IMR-90 (cell line): ENCODE data around the gene BTBD18. TPM values are rescaled to one million over a fixed set of nuclear protein-coding genes. Genes with fewer than 3 reads are reported as not detected.

Experiments
- ATAC-seq: fragments of 200-7000 bp; cut with Tn5 transposase; 2 replicates; pipeline ENCODE4 v1.9.1; 2020; ENCODE audit warnings: low read depth, mild to moderate bottlenecking, moderate library complexity
- BruUV-seq: library from RNA; stranded (reverse); fragments of 400-500 nt; replicated peaks from 2 replicates; lab custom pipeline; 2021; lab: Mats Ljungman, UMichigan
- CTCF ChIA-PET: fragments of 300-600 bp; formaldehyde crosslinking; extraction: SDS; loops from one replicate; lab custom pipeline; 2021; ENCODE audit warnings: antibody characterized with exemption; lab: Yijun Ruan, JAX
- POLR2A ChIA-PET: fragments of 300-600 bp; sonication (Branson Sonifier 250); formaldehyde crosslinking; loops from one replicate; lab custom pipeline; 2022; ENCODE audit warnings: antibody characterized with exemption; ENCODE audit not compliant: unreplicated experiment; lab: Charles Lee
- DNase-seq: peaks from one replicate; pipeline ENCODE4 v3.0.0; 2013
- H2AFZ ChIP-seq: replicated peaks from 2 replicates; pipeline ENCODE3; 2013; ENCODE audit warnings: low read length, mild to moderate bottlenecking; ENCODE audit not compliant: poor library complexity
- H2AK5ac ChIP-seq: 2 replicates; pipeline ENCODE4 v1.6.1; 2013; ENCODE audit warnings: low read depth, low read length, inconsistent platforms
- H2AK9ac ChIP-seq: replicated peaks from 2 replicates; pipeline ENCODE3; 2013; ENCODE audit warnings: mild to moderate bottlenecking, low read depth, low read length, moderate library complexity; ENCODE audit not compliant: poor library complexity
- H2BK120ac ChIP-seq: 2 replicates; pipeline ENCODE4 v1.6.1; 2013; ENCODE audit warnings: low read depth, low read length, inconsistent platforms
- H2BK15ac ChIP-seq: 3 replicates; pipeline ENCODE4 v1.6.1; 2013; ENCODE audit warnings: low read depth, low read length, inconsistent platforms
- H2BK20ac ChIP-seq: 2 replicates; pipeline ENCODE4 v1.6.1; 2013; ENCODE audit warnings: low read depth, mild to moderate bottlenecking, inconsistent platforms, low read length, moderate library complexity
- H2BK5ac ChIP-seq: 2 replicates; pipeline ENCODE4 v1.6.1; 2013; ENCODE audit warnings: mild to moderate bottlenecking, low read depth, low read length, inconsistent platforms; ENCODE audit not compliant: poor library complexity, severe bottlenecking
- H3K14ac ChIP-seq: replicated peaks from 2 replicates; pipeline ENCODE4 v1.6.1; 2013; ENCODE audit warnings: low read depth, low read length, inconsistent platforms
- H3K18ac ChIP-seq: 2 replicates; pipeline ENCODE4 v1.6.1; 2013; ENCODE audit warnings: low read depth, low read length, control low read depth
- H3K23ac ChIP-seq: 2 replicates; pipeline ENCODE4 v1.6.1; 2013; ENCODE audit warnings: low read depth, low read length, inconsistent platforms
- H3K27ac ChIP-seq: 2 replicates; pipeline ENCODE4 v1.5.1; 2013; ENCODE audit warnings: mild to moderate bottlenecking, control low read depth, low read length; ENCODE audit not compliant: insufficient read depth
- H3K27me3 ChIP-seq: 2 replicates; pipeline ENCODE4 v1.6.1; 2013; ENCODE audit warnings: low read length; ENCODE audit not compliant: control insufficient read depth, insufficient read depth
- H3K36me3 ChIP-seq: 2 replicates; pipeline ENCODE4 v1.6.1; 2013; ENCODE audit warnings: low read length, mixed read lengths; ENCODE audit not compliant: control insufficient read depth, insufficient read depth
- H3K4ac ChIP-seq: 2 replicates; pipeline ENCODE4 v1.6.1; 2013; ENCODE audit warnings: low read depth, low read length, inconsistent platforms
- H3K4me1 ChIP-seq: 2 replicates; pipeline ENCODE4 v1.6.1; 2013; ENCODE audit warnings: low read length, mixed read lengths; ENCODE audit not compliant: control insufficient read depth, insufficient read depth
- H3K4me2 ChIP-seq: 2 replicates; pipeline ENCODE4 v1.6.1; 2013; ENCODE audit warnings: low read depth, mild to moderate bottlenecking, control low read depth, low read length, moderate library complexity
- H3K4me3 ChIP-seq: 2 replicates; pipeline ENCODE4 v1.5.1; 2013; ENCODE audit warnings: low read depth, mild to moderate bottlenecking, control low read depth, low read length, moderate library complexity; ENCODE audit not compliant: insufficient read depth
- H3K56ac ChIP-seq: 2 replicates; pipeline ENCODE4 v1.6.1; 2013; ENCODE audit warnings: low read length, inconsistent platforms; ENCODE audit not compliant: insufficient read depth; ENCODE audit errors: extremely low read depth
- H3K79me1 ChIP-seq, 2 experiments: 2 replicates each; pipeline ENCODE4 v1.6.1; 2013; ENCODE audit warnings: low read length in 2 of 2, inconsistent platforms in 1 of 2, low read depth in 1 of 2
- H3K9ac ChIP-seq: 2 replicates; pipeline ENCODE4 v1.6.1; 2013; ENCODE audit warnings: low read depth, low read length, control low read depth
- H3K9me1 ChIP-seq: 2 replicates; pipeline ENCODE4 v1.6.1; 2013; ENCODE audit warnings: low read length, inconsistent platforms; ENCODE audit not compliant: insufficient read depth
- H3K9me3 ChIP-seq: 2 replicates; pipeline ENCODE4 v1.6.1; 2013; ENCODE audit warnings: low read length; ENCODE audit not compliant: control insufficient read depth, insufficient read depth
- H4K20me1 ChIP-seq: 2 replicates; pipeline ENCODE4 v1.6.1; 2013; ENCODE audit warnings: low read length, inconsistent platforms; ENCODE audit not compliant: insufficient read depth
- H4K5ac ChIP-seq: 2 replicates; pipeline ENCODE4 v1.6.1; 2013; ENCODE audit warnings: mild to moderate bottlenecking, low read depth, low read length, control low read depth
- H4K8ac ChIP-seq, 2 experiments: 2 replicates each; pipeline ENCODE4 v1.6.1; 2013; ENCODE audit warnings: low read depth in 2 of 2, low read length in 2 of 2, control low read depth in 1 of 2, inconsistent platforms in 1 of 2
- H4K91ac ChIP-seq: 2 replicates; pipeline ENCODE4 v1.6.1; 2013; ENCODE audit warnings: low read depth, low read length, inconsistent platforms; ENCODE audit not compliant: insufficient read depth
- BHLHE40 ChIP-seq: fragments of 150-350 bp; IDR thresholded peaks from 2 replicates; pipeline ENCODE4 v1.6.1; 2016; ENCODE audit warnings: mild to moderate bottlenecking, low read depth, low read length
- CEBPB ChIP-seq: IDR thresholded peaks from 2 replicates; pipeline ENCODE4 v1.6.1; 2012; ENCODE audit warnings: low read depth, low read length, improper control_type of control experiment
- CHD1 ChIP-seq: IDR thresholded peaks from 2 replicates; pipeline ENCODE4 v1.6.1; 2012; ENCODE audit warnings: low read depth, low read length, improper control_type of control experiment
- MAFK ChIP-seq: IDR thresholded peaks from 2 replicates; pipeline ENCODE4 v1.6.1; 2012; ENCODE audit warnings: low read depth, low read length, improper control_type of control experiment
- MAZ ChIP-seq: IDR thresholded peaks from 2 replicates; pipeline ENCODE4 v1.6.1; 2012; ENCODE audit warnings: low read depth, mild to moderate bottlenecking, low read length, improper control_type of control experiment, moderate library complexity, borderline replicate concordance
- MXI1 ChIP-seq: IDR thresholded peaks from 2 replicates; pipeline ENCODE4 v1.6.1; 2012; ENCODE audit warnings: low read depth, mild to moderate bottlenecking, low read length, moderate library complexity, borderline replicate concordance
- NFE2L2 ChIP-seq: fragments of 150-350 bp; IDR thresholded peaks from 2 replicates; pipeline ENCODE4 v1.6.1; 2016; ENCODE audit warnings: low read depth, mild to moderate bottlenecking, low read length
- POLR2A ChIP-seq: IDR thresholded peaks from 2 replicates; pipeline ENCODE4 v1.6.1; 2012; ENCODE audit warnings: mild to moderate bottlenecking, low read depth, low read length
- RAD21 ChIP-seq: IDR thresholded peaks from 2 replicates; pipeline ENCODE4 v1.6.1; 2012; ENCODE audit warnings: low read length, improper control_type of control experiment
- RCOR1 ChIP-seq: IDR thresholded peaks from 2 replicates; pipeline ENCODE4 v1.6.1; 2012; ENCODE audit warnings: mild to moderate bottlenecking, low read length, improper control_type of control experiment; ENCODE audit not compliant: insufficient replicate concordance
- RFX5 ChIP-seq: IDR thresholded peaks from 2 replicates; pipeline ENCODE4 v1.8.0; 2012; ENCODE audit warnings: low read depth, mild to moderate bottlenecking, low read length, moderate library complexity
- SMC3 ChIP-seq: fragments of 150-350 bp; IDR thresholded peaks from 2 replicates; pipeline ENCODE4 v1.6.1; 2016; ENCODE audit warnings: low read depth, mild to moderate bottlenecking, antibody characterized with exemption, low read length, moderate library complexity
- WGBS, 2 experiments: methylation state at CpG; one replicate each; pipeline versions ENCODE4 v1.1.5 to v1.1.7; 2013; ENCODE audit warnings: missing lambda C conversion rate in 2 of 2; ENCODE audit not compliant: insufficient read length in 1 of 2; ENCODE audit errors: extremely low coverage in 2 of 2; 5-methylcytosine and 5-hydroxymethylcytosine counted together
- dilution Hi-C: fragments of 300-500 bp; cut with HindIII; formaldehyde crosslinking; loops from one replicate; pipeline ENCODE4 v1.14.3; 2018; ENCODE audit warnings: low sequenced_read_pairs; ENCODE audit not compliant: unreplicated experiment
- in situ Hi-C: fragments of 300-500 bp; cut with MboI; formaldehyde crosslinking; loops from 3 replicates; pipeline ENCODE4 v1.14.3; 2019; ENCODE audit warnings: low sequenced_read_pairs, inconsistent platforms, mixed read lengths
- intact Hi-C: fragments of 100-400 bp; cut with micrococcal nuclease; formaldehyde crosslinking; loops from 2 replicates; pipeline ENCODE4 v1.10.0; 2022
- polyA plus RNA-seq, 3 experiments: library from polyadenylated mRNA; depleted of rRNA; stranded (reverse); fragments of >200 nt; gene quantifications; 2 replicates each; pipeline ENCODE4 v1.2.3, GENCODE V29; 2012; ENCODE audit warnings: low replicate concordance in 1 of 3
- total RNA-seq: library from RNA; depleted of rRNA; stranded (reverse); fragments of >200 nt; gene quantifications from 2 replicates; pipeline ENCODE4 v1.2.3, GENCODE V29; 2012
- TF ChIP-seq, protein P1 (sequence below): conservative IDR thresholded peaks from 2 replicates; pipeline ENCODE4 v1.5.1; 2012; ENCODE audit warnings: mild to moderate bottlenecking, low read depth, low read length, improper control_type of control experiment
- TF ChIP-seq, protein P2 (sequence below): fragments of 150-350 bp; IDR thresholded peaks from 2 replicates; pipeline ENCODE4 v1.6.1; 2016; ENCODE audit warnings: low read depth, mild to moderate bottlenecking, low read length, moderate library complexity, borderline replicate concordance

The BTBD18 gene
- total and polyA plus RNA-seq, 2 of the 4 experiments (the other 2 are of a cell fraction): not detected

DNA sequence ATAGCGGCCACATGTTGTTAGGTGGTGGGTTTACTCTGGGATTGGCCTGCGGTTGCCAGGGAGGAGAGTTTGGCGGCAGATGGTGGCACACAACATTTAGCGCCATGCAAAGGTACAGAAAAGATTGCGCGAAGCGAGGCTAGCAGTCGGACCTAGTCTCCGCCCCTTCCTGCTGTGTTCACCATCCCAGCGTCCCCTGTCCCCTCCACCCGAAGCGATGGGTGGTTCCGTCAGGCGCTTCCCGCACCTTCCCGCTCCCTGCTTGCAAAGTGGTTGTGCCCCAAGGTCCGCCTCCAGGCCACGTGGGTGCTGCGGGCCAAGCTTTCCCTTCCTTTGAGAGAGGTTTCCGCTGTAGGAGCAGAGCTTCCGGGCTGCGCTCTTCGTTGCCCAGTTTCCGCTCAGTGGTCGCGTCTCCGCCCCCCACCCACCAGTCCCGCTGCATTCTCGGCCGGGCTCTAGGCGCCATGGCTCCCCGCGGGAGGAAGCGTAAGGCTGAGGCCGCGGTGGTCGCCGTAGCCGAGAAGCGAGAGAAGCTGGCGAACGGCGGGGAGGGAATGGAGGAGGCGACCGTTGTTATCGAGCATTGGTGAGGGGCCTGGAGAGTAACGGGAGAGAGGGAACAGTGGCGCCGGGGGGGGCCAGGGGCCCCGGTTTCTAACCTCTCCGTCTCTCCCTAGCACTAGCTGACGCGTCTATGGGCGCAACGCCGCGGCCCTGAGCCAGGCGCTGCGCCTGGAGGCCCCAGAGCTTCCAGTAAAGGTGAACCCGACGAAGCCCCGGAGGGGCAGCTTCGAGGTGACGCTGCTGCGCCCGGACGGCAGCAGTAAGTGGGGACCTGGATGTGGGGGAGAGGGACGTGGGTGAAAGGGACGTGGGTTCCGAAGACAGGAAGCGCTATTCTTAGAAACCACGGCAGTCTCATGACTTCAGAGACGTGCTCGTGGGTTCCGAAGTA is 10.2 kb downstream of the BTBD18 start, which contains the start of gene SELENOH:
SELENOH (plus strand) TSS at position 360 of the 955 bp plus-strand sequence; CDS start at position 465, 105 bp downstream.
- in situ Hi-C loops: loop anchor here (10.0 kb wide), 1 partner anchor 773 kb away; no protein-coding TSS in a partner anchor
- no TSS peak for BruUV-seq
- peak; percentile 87 for TF ChIP-seq MAZ
- TF ChIP-seq RCOR1: no peak
- TF ChIP-seq MAFK: no peak
- TF ChIP-seq, protein P1, sequence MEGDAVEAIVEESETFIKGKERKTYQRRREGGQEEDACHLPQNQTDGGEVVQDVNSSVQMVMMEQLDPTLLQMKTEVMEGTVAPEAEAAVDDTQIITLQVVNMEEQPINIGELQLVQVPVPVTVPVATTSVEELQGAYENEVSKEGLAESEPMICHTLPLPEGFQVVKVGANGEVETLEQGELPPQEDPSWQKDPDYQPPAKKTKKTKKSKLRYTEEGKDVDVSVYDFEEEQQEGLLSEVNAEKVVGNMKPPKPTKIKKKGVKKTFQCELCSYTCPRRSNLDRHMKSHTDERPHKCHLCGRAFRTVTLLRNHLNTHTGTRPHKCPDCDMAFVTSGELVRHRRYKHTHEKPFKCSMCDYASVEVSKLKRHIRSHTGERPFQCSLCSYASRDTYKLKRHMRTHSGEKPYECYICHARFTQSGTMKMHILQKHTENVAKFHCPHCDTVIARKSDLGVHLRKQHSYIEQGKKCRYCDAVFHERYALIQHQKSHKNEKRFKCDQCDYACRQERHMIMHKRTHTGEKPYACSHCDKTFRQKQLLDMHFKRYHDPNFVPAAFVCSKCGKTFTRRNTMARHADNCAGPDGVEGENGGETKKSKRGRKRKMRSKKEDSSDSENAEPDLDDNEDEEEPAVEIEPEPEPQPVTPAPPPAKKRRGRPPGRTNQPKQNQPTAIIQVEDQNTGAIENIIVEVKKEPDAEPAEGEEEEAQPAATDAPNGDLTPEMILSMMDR: no peak
- peak; percentile 93 for TF ChIP-seq BHLHE40
- TF ChIP-seq SMC3: peak; percentile 29
- TF ChIP-seq RAD21: no peak; the same call in 1 of the 2 replicates
- peak; percentile 20; the same call in 1 of the 2 replicates for TF ChIP-seq CEBPB
- peak; percentile 98 for TF ChIP-seq CHD1
- TF ChIP-seq POLR2A: peak; percentile 88
- TF ChIP-seq RFX5: peak; percentile 95
- no peak for TF ChIP-seq NFE2L2
- peak; percentile 97 for TF ChIP-seq MXI1
- TF ChIP-seq, protein P2, sequence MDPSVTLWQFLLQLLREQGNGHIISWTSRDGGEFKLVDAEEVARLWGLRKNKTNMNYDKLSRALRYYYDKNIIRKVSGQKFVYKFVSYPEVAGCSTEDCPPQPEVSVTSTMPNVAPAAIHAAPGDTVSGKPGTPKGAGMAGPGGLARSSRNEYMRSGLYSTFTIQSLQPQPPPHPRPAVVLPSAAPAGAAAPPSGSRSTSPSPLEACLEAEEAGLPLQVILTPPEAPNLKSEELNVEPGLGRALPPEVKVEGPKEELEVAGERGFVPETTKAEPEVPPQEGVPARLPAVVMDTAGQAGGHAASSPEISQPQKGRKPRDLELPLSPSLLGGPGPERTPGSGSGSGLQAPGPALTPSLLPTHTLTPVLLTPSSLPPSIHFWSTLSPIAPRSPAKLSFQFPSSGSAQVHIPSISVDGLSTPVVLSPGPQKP: no peak

More for the DNA sequence above, 10.2 kb downstream of the BTBD18 start, which contains the start of gene SELENOH:
- H4K20me1 ChIP-seq: no peaks in the 10 kb centered on the region
- H2AFZ ChIP-seq: peak within 1 kb of the TSS; percentile 94
- dilution Hi-C loops: no loop called here
- H3K4me1 ChIP-seq: peaks cover 2% of the 10 kb centered on the region; the same call in 1 of the 2 replicates
- H2BK120ac ChIP-seq: peak within 1 kb of the TSS; percentile 17; the same call in 1 of the 2 replicates
- peak within 1 kb of the TSS; percentile 63 for H3K4me3 ChIP-seq
- H3K27ac ChIP-seq: peak within 1 kb of the TSS; percentile 86
- ATAC-seq (peak; percentile 97), DNase-seq (peak; percentile 98)
- no peak within 1 kb of the TSS for H2BK15ac ChIP-seq
- H3K23ac ChIP-seq: peak within 1 kb of the TSS; percentile 91
- intact Hi-C loops: loop anchor here (2.0 to 10.0 kb wide), 3 partner anchors 37 to 771 kb away; no protein-coding TSS in a partner anchor
- peak within 1 kb of the TSS; percentile 92 for H3K4ac ChIP-seq
- ChIA-PET CTCF (no interaction called here), POLR2A (interaction anchor here (0.6 to 1.2 kb wide), 2 partner anchors 20 to 58 kb away, joined by 4 to 5 read pairs; no protein-coding TSS in a partner anchor)
- peak within 1 kb of the TSS; percentile 75 for H2BK5ac ChIP-seq
- H3K4me2 ChIP-seq: peak within 1 kb of the TSS; percentile 97
- no peak within 1 kb of the TSS; the same call in 1 of the 2 replicates for H3K18ac ChIP-seq
- H2AK9ac ChIP-seq: peak within 1 kb of the TSS; percentile 98
- H2BK20ac ChIP-seq: no peak within 1 kb of the TSS
- peaks cover 41% of the 10 kb centered on the region for H3K36me3 ChIP-seq
- peak within 1 kb of the TSS; percentile 95 for H3K14ac ChIP-seq
- 3% methylated on average over 6 of the region's 75 CpGs; no CpG with 5 or more reads in 1 of the 2 experiments for WGBS, 2 experiments
- H4K8ac ChIP-seq: peak within 1 kb of the TSS; percentile 76 to 99
- H3K79me1 ChIP-seq: peaks cover 29 to 42% of the 10 kb centered on the region in 2 experiments
- H4K5ac ChIP-seq: peak within 1 kb of the TSS; percentile 74
- H3K56ac ChIP-seq: peak within 1 kb of the TSS; percentile 83
- H3K9me3 ChIP-seq: no peaks in the 10 kb centered on the region
- peak within 1 kb of the TSS; percentile 80 for H3K9ac ChIP-seq
- H4K91ac ChIP-seq: peak within 1 kb of the TSS; percentile 77
- H2AK5ac ChIP-seq: peak within 1 kb of the TSS; percentile 78
- H3K27me3 ChIP-seq: no peaks in the 10 kb centered on the region
- 0 out of 2 replicates have a peak, but pooled peaks cover 3% of the 10 kb centered on the region for H3K9me1 ChIP-seq
